Loucy (cell line): ENCODE data around the gene DVL3.

Experiments used
- EZH2phosphoT487 ChIP-seq: fragments of 200-600 bp; IDR thresholded peaks from 2 replicates; pipeline ENCODE4 v1.6.1; 2018; ENCODE audit warnings: antibody characterized with exemption, mild to moderate bottlenecking, moderate library complexity, borderline replicate concordance
- TF ChIP-seq, protein P1 (sequence below): fragments of 200-600 bp; sonication (generic); conservative IDR thresholded peaks from 2 replicates; pipeline ENCODE4 v1.5.1; 2014; ENCODE audit warnings: mild to moderate bottlenecking, antibody characterized with exemption, low read length

- TF ChIP-seq, protein P1, sequence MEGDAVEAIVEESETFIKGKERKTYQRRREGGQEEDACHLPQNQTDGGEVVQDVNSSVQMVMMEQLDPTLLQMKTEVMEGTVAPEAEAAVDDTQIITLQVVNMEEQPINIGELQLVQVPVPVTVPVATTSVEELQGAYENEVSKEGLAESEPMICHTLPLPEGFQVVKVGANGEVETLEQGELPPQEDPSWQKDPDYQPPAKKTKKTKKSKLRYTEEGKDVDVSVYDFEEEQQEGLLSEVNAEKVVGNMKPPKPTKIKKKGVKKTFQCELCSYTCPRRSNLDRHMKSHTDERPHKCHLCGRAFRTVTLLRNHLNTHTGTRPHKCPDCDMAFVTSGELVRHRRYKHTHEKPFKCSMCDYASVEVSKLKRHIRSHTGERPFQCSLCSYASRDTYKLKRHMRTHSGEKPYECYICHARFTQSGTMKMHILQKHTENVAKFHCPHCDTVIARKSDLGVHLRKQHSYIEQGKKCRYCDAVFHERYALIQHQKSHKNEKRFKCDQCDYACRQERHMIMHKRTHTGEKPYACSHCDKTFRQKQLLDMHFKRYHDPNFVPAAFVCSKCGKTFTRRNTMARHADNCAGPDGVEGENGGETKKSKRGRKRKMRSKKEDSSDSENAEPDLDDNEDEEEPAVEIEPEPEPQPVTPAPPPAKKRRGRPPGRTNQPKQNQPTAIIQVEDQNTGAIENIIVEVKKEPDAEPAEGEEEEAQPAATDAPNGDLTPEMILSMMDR: no peak
- TF ChIP-seq EZH2phosphoT487: no peak
Observed at GRCh38 chr3:184174284-184174645, 19.1 kb downstream of the DVL3 start.
